Right lobe of liver (tissue), 6 donors: Measurements from ENCODE around the gene RFX3. TPM values are rescaled to one million over a fixed set of nuclear protein-coding genes. Genes with fewer than 3 reads are reported as not detected.

ENCODE experiments used
- ATAC-seq, 4 donors: fragments of 200-7000 bp; cut with Tn5 transposase; one replicate each; pipeline ENCODE4 v1.9.1; 2020; ENCODE audit warnings: mild to moderate bottlenecking in 4 of 4, moderate library complexity in 4 of 4
- DNase-seq, 3 donors: peaks; one replicate each; pipeline ENCODE4 v3.0.0-alpha.2; 2020
- H3K27ac ChIP-seq, 3 donors: fragments of 200-600 bp; one replicate each; pipeline ENCODE4 v1.8.0; 2022
- H3K27me3 ChIP-seq, 2 donors: fragments of 200-600 bp; one replicate each; pipeline ENCODE4 v1.8.0; 2022
- H3K36me3 ChIP-seq, 4 donors: fragments of 200-600 bp; sonication (generic) in 1 of 4; one replicate each; pipeline versions ENCODE4 v1.5.1 to v1.8.0; 2017 to 2022; ENCODE audit warnings: control low read depth in 1 of 4
- H3K4me1 ChIP-seq, 4 donors: fragments of 200-600 bp; sonication (generic) in 1 of 4; one replicate each; pipeline versions ENCODE4 v1.5.1 to v1.8.0; 2017 to 2022; ENCODE audit warnings: control low read depth in 1 of 4
- H3K4me3 ChIP-seq, 3 donors: fragments of 200-600 bp; one replicate each; pipeline ENCODE4 v1.8.0; 2022
- H3K9me3 ChIP-seq, 4 donors: fragments of 200-600 bp; sonication (generic) in 1 of 4; one replicate each; pipeline versions ENCODE4 v1.5.1 to v1.8.0; 2017 to 2022; ENCODE audit warnings: control low read depth in 1 of 4
- CTCF ChIP-seq, 4 donors: fragments of 200-600 bp in 3 of 4; fragments of 450-650 bp in 1 of 4; IDR thresholded peaks; one replicate each; pipeline versions ENCODE4 v1.5.1 to v1.8.0; 2016 to 2022; ENCODE audit warnings: antibody characterized with exemption in 4 of 4, mild to moderate bottlenecking in 2 of 4
- POLR2A ChIP-seq: fragments of 450-650 bp; IDR thresholded peaks from one replicate; pipeline ENCODE4 v1.6.1; 2017; ENCODE audit warnings: antibody characterized with exemption, mild to moderate bottlenecking
- WGBS: methylation state at CpG from one replicate; pipeline ENCODE4 v1.1.6; 2018; ENCODE audit warnings: low coverage, low lambda C conversion rate; ENCODE audit not compliant: insufficient coverage; ENCODE audit errors: missing lambda C conversion rate; 5-methylcytosine and 5-hydroxymethylcytosine counted together
- intact Hi-C, 2 donors: fragments of 100-400 bp; cut with DNase I; formaldehyde crosslinking; loops; one replicate each; pipeline versions ENCODE4 v1.11.2 to v1.14.1; 2022
- total RNA-seq, 6 experiments: library from RNA; depleted of rRNA in 2 of 6; stranded (reverse); fragments of >200 nt in 2 of 6; fragmentation: NEBNext Ultra II Directional in 3 of 6; extraction: Animal tissue kit (Norgen Biotek cat#: 25700) in 3 of 6; gene quantifications; one replicate each; pipeline versions ENCODE4 v1.1.0 to v1.2.4, GENCODE V29; 2016 to 2023
- donor health status: DM: no; HTN: yes; CAD: no.
- donor health status: DM: no; HTN: no; CAD: no.
- donor health status: DM: no; HTN: no; CAD: no.
- donor health status: DM: no; HTN: yes; CAD: no.
- donor health status: DM: no; HTN: yes; CAD: no.

RFX3 gene
- total RNA-seq, 6 experiments from 2014 or later = 1.4 to 2.5 (median 1.8) TPM

GRCh38 chr9:3282365-3282764 lies 243.4 kb downstream of the RFX3 start:
- DNase-seq (no peak), ATAC-seq (no peak)
- no peaks in the 10 kb centered on the region for H3K36me3 ChIP-seq
- H3K9me3 ChIP-seq = no peaks in the 10 kb centered on the region
- no peaks in the 10 kb centered on the region for H3K4me1 ChIP-seq
- intact Hi-C loops = no loop called here
- H3K4me3 ChIP-seq = no peak overlapping the region
- 74% methylated on average over 3 of the region's 3 CpGs for WGBS
- TF ChIP-seq CTCF (IDR thresholded peaks at IDR 0.05) = no peak
- TF ChIP-seq POLR2A = no peak
- H3K27ac ChIP-seq = no peak overlapping the region
- H3K27me3 ChIP-seq = no peaks in the 10 kb centered on the region

DNA sequence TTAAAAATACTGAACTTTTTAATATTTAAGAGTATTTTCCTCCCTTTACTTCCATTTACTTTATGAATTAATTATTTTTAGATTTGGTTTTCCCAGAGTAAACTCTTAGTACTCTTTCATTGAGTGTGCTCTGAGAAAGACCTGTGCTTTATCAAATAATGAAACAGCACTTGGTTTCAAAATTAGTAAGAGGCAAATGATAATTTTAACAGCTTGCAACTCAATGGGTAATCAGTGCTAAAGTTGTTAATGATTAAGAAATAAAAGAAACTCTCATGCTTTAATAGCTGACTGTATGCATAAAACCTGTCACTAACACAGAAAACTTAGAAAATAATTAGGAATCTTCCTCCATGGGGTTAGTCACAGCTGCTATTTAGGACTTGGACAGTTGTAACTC lies 244.4 kb downstream of the RFX3 start:
- Histone ChIP-seq H3K9me3 (no peaks in the 10 kb centered on the region), H3K36me3 (no peaks in the 10 kb centered on the region), H3K4me3 (no peak overlapping the region), H3K4me1 (no peaks in the 10 kb centered on the region), H3K27me3 (no peaks in the 10 kb centered on the region), H3K27ac (no peak overlapping the region)
- ATAC-seq = no peak
- intact Hi-C loops = no loop called here
- TF ChIP-seq POLR2A (no peak), CTCF (IDR thresholded peaks at IDR 0.05) (no peak)
- no peak for DNase-seq

DNA sequence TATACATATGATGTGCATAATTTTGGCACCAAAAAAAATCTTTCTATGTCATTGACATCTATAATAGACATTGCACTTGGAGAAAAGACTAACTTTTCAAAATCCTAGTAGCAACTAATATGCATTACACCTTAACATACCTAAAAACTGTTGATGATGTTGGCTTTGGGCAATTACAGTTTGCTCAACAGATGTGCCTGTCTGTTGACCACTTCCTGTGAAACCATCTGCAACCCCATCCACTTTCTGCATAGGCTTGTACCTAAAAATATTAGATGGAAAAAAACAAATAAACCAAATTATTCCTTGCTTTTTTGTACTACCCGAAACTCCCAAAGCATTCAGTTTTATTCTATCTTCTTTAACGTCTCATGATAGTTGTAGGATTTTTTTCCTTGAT lies 248.6 kb downstream of the RFX3 start:
- Histone ChIP-seq H3K9me3 (no peaks in the 10 kb centered on the region), H3K36me3 (no peaks in the 10 kb centered on the region), H3K4me1 (no peaks in the 10 kb centered on the region), H3K27me3 (no peaks in the 10 kb centered on the region), H3K4me3 (no peak overlapping the region), H3K27ac (no peak overlapping the region)
- 88% methylated on average over 2 of the region's 2 CpGs for WGBS
- ATAC-seq (no peak), DNase-seq (no peak)
- TF ChIP-seq POLR2A = no peak
- no peak for TF ChIP-seq CTCF (IDR thresholded peaks at IDR 0.05)
- intact Hi-C loops = no loop called here

- ATAC-seq (no peak), DNase-seq (no peak)
- WGBS = 78% methylated on average over 2 of the region's 2 CpGs
- Histone ChIP-seq H3K4me3 (no peak overlapping the region), H3K27me3 (no peaks in the 10 kb centered on the region), H3K9me3 (no peaks in the 10 kb centered on the region), H3K27ac (no peak overlapping the region), H3K36me3 (no peaks in the 10 kb centered on the region), H3K4me1 (no peaks in the 10 kb centered on the region)
- no peak for TF ChIP-seq POLR2A
- TF ChIP-seq CTCF (IDR thresholded peaks at IDR 0.05) = no peak
- intact Hi-C loops = no loop called here
These were observed 254.2 kb downstream of the RFX3 start for GRCh38 chr9:3271581-3271980.

DNA sequence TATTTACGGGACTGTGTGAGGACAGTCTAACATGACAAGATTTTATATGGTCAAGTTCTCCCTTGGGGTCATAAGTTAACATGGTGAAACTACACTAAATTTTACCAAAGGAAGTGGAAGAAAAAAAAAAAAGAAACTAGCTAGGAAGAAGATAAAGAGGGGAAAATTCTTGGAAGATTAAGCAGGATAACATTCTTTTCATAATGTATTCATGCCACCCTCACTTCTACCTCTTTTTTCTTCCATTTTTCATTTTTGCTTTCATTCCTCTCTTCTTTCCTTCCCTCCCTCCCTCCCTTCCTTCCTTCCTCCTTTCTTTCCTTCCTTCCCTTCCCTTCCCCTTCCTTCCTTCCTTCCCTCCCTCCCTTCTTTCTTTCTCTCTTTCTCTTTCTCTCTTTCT lies 254.6 kb downstream of the RFX3 start:
- TF ChIP-seq POLR2A = no peak
- no peak for TF ChIP-seq CTCF (IDR thresholded peaks at IDR 0.05)
- no peaks in the 10 kb centered on the region for H3K27me3 ChIP-seq
- H3K4me1 ChIP-seq = no peaks in the 10 kb centered on the region
- WGBS = 93% methylated on average over 1 of the region's 1 CpG
- no peaks in the 10 kb centered on the region for H3K36me3 ChIP-seq
- ATAC-seq (no peak), DNase-seq (no peak)
- intact Hi-C loops = no loop called here
- no peak overlapping the region for H3K4me3 ChIP-seq
- no peaks in the 10 kb centered on the region for H3K9me3 ChIP-seq
- no peak overlapping the region for H3K27ac ChIP-seq
